BE2C (cell line): ENCODE results near the gene EXOC8.
A peak's percentile ranks its signal among the peaks of the same experiment; 100 is the strongest.

Source experiments
- DNase-seq: peaks from one replicate; pipeline ENCODE4 v3.0.0-alpha.2; 2020
- H3K27me3 ChIP-seq: fragments of 250-450 bp; sonication (Bioruptor Pico); 2 replicates; pipeline ENCODE4 v1.5.1; 2020; ENCODE audit warnings: mild to moderate bottlenecking
- H3K36me3 ChIP-seq: fragments of 250-450 bp; sonication (Bioruptor Pico); 2 replicates; pipeline ENCODE4 v1.5.1; 2020; ENCODE audit warnings: mild to moderate bottlenecking
- H3K4me1 ChIP-seq: fragments of 250-450 bp; sonication (Bioruptor Pico); 2 replicates; pipeline ENCODE4 v1.5.1; 2020
- H3K4me3 ChIP-seq: 2 replicates; pipeline ENCODE4 v1.5.1; 2011; ENCODE audit warnings: low read depth, low read length
- H3K9me3 ChIP-seq: fragments of 250-450 bp; sonication (Bioruptor Pico); 2 replicates; pipeline ENCODE4 v1.5.1; 2020
- CTCF ChIP-seq: IDR thresholded peaks from 2 replicates; pipeline ENCODE4 v1.5.1; 2012; ENCODE audit warnings: mild to moderate bottlenecking, low read depth, low read length

Gene EXOC8

DNA sequence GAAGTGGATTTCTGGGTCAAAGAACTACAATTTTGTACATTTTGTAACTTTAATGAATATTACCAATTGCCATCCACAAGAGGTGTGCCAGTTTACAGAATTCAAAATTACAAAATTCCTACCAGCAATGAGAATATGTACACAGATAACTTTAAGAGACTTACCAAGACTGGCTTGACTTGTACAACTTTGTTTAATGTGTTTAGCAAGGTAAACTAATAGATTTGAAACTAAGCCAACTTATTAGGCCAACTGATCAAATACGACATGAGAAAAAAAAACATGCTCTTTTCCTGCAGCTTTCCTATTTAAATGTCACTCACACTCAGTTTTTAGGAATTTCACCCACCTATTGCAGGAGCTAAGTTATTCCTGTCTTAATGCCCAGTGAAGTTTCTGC is 11.4 kb downstream of the EXOC8 start:
- Histone ChIP-seq H3K9me3 (no peaks in the 10 kb centered on the region), H3K36me3 (no peaks in the 10 kb centered on the region), H3K27me3 (no peaks in the 10 kb centered on the region), H3K4me3 (no peak overlapping the region), H3K4me1 (no peaks in the 10 kb centered on the region)
- no peak for TF ChIP-seq CTCF
- DNase-seq = no peak

- H3K9me3 ChIP-seq = no peaks in the 10 kb centered on the region
- H3K36me3 ChIP-seq = no peaks in the 10 kb centered on the region
- H3K4me3 ChIP-seq = no peak overlapping the region
- no peaks in the 10 kb centered on the region for H3K27me3 ChIP-seq
- no peak for DNase-seq
- H3K4me1 ChIP-seq = no peaks in the 10 kb centered on the region
- no peak for TF ChIP-seq CTCF
Measured at GRCh38 chr1:231324660-231325059, 13.0 kb downstream of the EXOC8 start.

DNA sequence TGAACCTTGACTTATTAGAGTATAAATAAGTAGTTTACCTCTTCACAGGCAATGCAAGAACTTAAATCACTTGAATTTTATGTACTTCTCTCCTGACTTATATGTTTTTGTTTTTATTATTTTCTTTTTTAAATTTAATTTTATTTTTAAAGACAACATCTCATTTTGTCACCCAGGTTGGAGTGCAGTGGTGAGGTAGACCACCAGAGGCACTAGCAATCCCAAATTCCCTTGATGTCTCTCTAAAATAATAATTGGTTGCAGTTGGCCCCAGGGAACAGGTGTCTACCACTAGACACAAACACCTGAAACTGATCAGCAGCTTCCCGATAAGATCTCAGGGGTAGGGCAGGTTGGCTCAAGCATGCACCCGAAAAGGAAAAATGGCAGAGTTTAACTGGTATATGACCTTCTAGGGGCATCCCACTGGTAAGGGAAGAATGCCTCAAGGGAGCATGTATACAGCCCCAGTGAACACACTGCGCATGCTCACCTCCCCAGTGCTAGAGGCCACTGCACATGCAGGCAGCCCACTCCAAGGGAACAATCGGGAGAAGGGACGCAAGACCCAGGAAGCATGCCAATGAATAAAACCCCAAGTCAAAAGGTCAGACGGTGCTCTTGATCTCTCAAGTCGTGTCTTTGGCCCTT is 14.6 kb downstream of the EXOC8 start:
- no peak for DNase-seq

GRCh38 chr1:231319080-231319479 is 18.6 kb downstream of the EXOC8 start:
- DNase-seq = no peak
- H3K27me3 ChIP-seq = no peaks in the 10 kb centered on the region
- H3K36me3 ChIP-seq = no peaks in the 10 kb centered on the region
- no peaks in the 10 kb centered on the region for H3K4me1 ChIP-seq
- no peak overlapping the region for H3K4me3 ChIP-seq
- H3K9me3 ChIP-seq = no peaks in the 10 kb centered on the region
- TF ChIP-seq CTCF = no peak

More for the DNA sequence above, 14.6 kb downstream of the EXOC8 start:
- H3K9me3 ChIP-seq = no peaks in the 10 kb centered on the region
- no peak overlapping the region for H3K4me3 ChIP-seq
- H3K4me1 ChIP-seq = no peaks in the 10 kb centered on the region
- peak; percentile 22; the same call in 1 of the 2 replicates for TF ChIP-seq CTCF
- H3K27me3 ChIP-seq = no peaks in the 10 kb centered on the region
- no peaks in the 10 kb centered on the region for H3K36me3 ChIP-seq

DNA sequence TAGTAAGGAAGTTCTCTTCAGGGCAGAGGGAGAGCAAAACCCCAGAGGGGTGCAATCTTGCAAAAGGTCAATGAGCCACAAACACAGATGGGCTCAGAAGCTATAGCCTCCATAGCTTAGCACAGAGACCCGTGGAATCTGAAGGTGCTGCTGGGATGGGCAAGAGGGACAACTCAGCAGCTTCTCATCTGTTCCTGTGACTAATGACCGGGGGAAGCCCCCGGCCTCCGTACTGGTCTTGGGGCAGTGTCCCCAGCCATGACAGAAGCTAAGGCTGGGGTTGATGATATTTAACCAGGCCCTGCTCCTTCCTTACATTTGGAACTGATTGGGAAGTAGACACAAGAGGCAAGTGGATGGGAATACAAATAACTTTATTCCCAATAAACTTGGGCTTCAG is 19.1 kb downstream of the EXOC8 start:
- Histone ChIP-seq H3K36me3 (no peaks in the 10 kb centered on the region), H3K27me3 (no peaks in the 10 kb centered on the region), H3K4me3 (no peak overlapping the region), H3K4me1 (no peaks in the 10 kb centered on the region), H3K9me3 (no peaks in the 10 kb centered on the region)
- DNase-seq = no peak
- no peak for TF ChIP-seq CTCF

- no peaks in the 10 kb centered on the region for H3K4me1 ChIP-seq
- no peaks in the 10 kb centered on the region for H3K27me3 ChIP-seq
- H3K4me3 ChIP-seq = no peak overlapping the region
- no peak for TF ChIP-seq CTCF
- H3K9me3 ChIP-seq = no peaks in the 10 kb centered on the region
- no peaks in the 10 kb centered on the region for H3K36me3 ChIP-seq
- no peak for DNase-seq
Measured at GRCh38 chr1:231318015-231318355, 19.7 kb downstream of the EXOC8 start.
